Measurements from ENCODE around the gene B9D2. TPM values are rescaled to one million over a fixed set of nuclear protein-coding genes. Genes with fewer than 3 reads are reported as not detected.

Gene B9D2
- polyA plus RNA-seq, 3 donors: 12.2 to 32.5 (median 25.1) TPM

DNA sequence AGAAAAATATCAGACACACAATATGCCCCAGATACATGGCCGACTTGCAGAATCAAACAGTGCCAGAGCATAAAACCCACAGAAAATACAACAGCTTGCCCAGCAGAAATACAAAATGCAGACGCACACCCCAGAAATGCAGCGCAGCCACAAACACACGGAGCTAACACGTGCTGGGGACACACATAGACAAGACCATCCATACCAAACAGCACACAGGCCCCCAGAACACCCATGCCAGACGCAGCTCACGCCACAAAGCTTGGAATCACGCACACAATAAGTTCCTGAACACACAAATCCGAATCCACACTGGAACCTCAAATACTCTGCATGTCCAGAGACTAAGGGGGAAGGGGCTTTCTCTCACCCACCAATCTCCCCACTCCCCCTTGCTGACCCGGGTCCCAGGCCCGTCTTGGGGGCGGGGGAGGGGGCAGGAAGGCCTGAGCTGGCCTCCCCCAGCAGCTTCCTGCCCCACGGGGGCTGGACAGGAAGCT, 36.8 kb downstream of the B9D2 start:
- Mint-ChIP-seq H3K27ac (peak overlapping the region; percentile 92 to 98 (median 95)), H3K36me3 (peaks cover 49 to 63% of the 10 kb centered on the region in 2 donors), H3K4me1 (peaks cover 81% of the 10 kb centered on the region), H3K9me3 (peaks cover 0 to 1% (median 0%) of the 10 kb centered on the region in 7 donors), H3K27me3 (ENCODE audit: low read depth in 3 of 3) (peaks cover 0 to 2% (median 0%) of the 10 kb centered on the region in 3 donors), H3K4me3 (peak overlapping the region; percentile 62 to 86)
- Histone ChIP-seq H3K4me2 (replicated peaks; ENCODE audit: extremely low read depth, low read length, poor library complexity, severe bottlenecking) (peak overlapping the region; percentile 74), H4K20me1 (ENCODE audit: insufficient read depth, low read length) (peaks cover 60% of the 10 kb centered on the region), H3K27me3 (ENCODE audit: control insufficient read depth in 2 of 2, insufficient read depth in 2 of 2, low read length in 2 of 2) (no peaks in the 10 kb centered on the region), H3K9ac (ENCODE audit: insufficient read depth, low read length, poor library complexity, severe bottlenecking) (peak overlapping the region; percentile 80), H3K4me3 (replicated peaks in 1 of 3; ENCODE audit: low read depth in 2 of 3, low read length in 3 of 3) (peak overlapping the region; percentile 0 to 62 (median 8)), H3K27ac (ENCODE audit: low read depth in 1 of 2, low read length in 2 of 2) (peak overlapping the region; percentile 90 to 96), H3K9me3 (replicated peaks in 1 of 2; ENCODE audit: control insufficient read depth in 1 of 2, insufficient read depth in 1 of 2, low read length in 2 of 2) (no peaks in the 10 kb centered on the region), H2AFZ (ENCODE audit: insufficient read depth, low read depth, low read length, poor library complexity, severe bottlenecking) (no peak overlapping the region), H3K4me1 (ENCODE audit: control insufficient read depth in 1 of 2, insufficient read depth in 2 of 2, low read length in 2 of 2) (peaks cover 94 to 100% of the 10 kb centered on the region in 2 donors), H3K36me3 (replicated peaks in 1 of 2; ENCODE audit: control insufficient read depth in 1 of 2, insufficient read depth in 2 of 2, low read length in 2 of 2) (peaks cover 33 to 34% of the 10 kb centered on the region in 2 donors), H3K79me2 (ENCODE audit: insufficient read depth, low read length) (peaks cover 46% of the 10 kb centered on the region)
- TF ChIP-seq, protein P1, sequence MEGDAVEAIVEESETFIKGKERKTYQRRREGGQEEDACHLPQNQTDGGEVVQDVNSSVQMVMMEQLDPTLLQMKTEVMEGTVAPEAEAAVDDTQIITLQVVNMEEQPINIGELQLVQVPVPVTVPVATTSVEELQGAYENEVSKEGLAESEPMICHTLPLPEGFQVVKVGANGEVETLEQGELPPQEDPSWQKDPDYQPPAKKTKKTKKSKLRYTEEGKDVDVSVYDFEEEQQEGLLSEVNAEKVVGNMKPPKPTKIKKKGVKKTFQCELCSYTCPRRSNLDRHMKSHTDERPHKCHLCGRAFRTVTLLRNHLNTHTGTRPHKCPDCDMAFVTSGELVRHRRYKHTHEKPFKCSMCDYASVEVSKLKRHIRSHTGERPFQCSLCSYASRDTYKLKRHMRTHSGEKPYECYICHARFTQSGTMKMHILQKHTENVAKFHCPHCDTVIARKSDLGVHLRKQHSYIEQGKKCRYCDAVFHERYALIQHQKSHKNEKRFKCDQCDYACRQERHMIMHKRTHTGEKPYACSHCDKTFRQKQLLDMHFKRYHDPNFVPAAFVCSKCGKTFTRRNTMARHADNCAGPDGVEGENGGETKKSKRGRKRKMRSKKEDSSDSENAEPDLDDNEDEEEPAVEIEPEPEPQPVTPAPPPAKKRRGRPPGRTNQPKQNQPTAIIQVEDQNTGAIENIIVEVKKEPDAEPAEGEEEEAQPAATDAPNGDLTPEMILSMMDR (IDR thresholded peaks at IDR 0.05): no peak
- WGBS (ENCODE audit: insufficient coverage): 0% methylated on average over 6 of the region's 13 CpGs
- intact Hi-C loops (cut with micrococcal nuclease): loop anchor here in 1 of 2 donors (5.0 kb wide), 1 partner anchor 35 kb away; the partner anchor contains the start of gene B9D2
- no peak for DNase-seq

DNA sequence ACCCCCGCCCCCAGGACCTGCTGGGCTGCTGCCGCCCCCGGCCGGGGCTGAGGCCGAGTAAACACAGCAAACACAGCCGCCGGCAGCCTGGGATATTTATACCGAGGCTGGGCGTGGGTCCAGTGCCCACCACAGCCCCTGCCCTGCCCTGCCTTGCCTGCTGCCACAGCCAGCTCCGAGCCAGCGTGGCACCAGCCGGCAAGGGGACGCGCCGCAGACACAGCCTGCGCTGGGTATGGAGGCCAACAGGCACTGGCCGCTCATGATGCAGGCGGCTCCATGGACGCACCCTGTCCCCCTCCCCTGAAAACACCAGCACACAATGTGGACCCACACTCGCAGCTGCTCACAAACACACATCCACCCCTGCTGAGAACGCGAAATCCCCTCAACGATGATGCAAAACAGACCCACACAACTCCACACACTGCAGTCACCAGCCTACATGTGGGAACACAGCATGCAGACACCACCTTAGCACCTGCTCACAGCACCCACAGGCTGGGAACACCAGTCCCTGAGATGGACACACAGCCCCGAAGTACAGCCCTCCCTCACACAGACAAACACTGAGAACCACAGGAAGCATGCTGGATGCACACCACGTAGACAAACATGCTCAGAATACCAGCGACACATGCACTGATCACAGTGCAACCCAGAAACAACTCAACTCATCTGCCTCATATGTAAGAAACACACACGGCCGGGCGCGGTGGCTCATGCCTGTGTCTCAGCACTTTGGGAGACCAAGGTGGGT, 37.8 kb downstream of the B9D2 start:
- peak overlapping the region; percentile 92 to 98 (median 95) for H3K27ac Mint-ChIP-seq
- H3K27ac ChIP-seq (ENCODE audit: low read depth in 1 of 2, low read length in 2 of 2): peak overlapping the region; percentile 1 to 96
- H3K9me3 Mint-ChIP-seq: peaks cover 0 to 1% (median 0%) of the 10 kb centered on the region in 7 donors
- 23% methylated on average over 26 of the region's 30 CpGs for WGBS (ENCODE audit: insufficient coverage)
- H3K27me3 Mint-ChIP-seq (ENCODE audit: low read depth in 3 of 3): peaks cover 0 to 4% (median 0%) of the 10 kb centered on the region in 3 donors
- peaks cover 97 to 100% of the 10 kb centered on the region in 2 donors for H3K4me1 ChIP-seq (ENCODE audit: control insufficient read depth in 1 of 2, insufficient read depth in 2 of 2, low read length in 2 of 2)
- intact Hi-C loops (cut with micrococcal nuclease): loop anchor here in 1 of 2 donors (2.0 to 5.0 kb wide), 2 partner anchors 15 to 36 kb away; partner anchors contain the start of genes B9D2 and CCDC97
- peaks cover 42 to 62% of the 10 kb centered on the region in 2 donors for H3K36me3 Mint-ChIP-seq
- H3K4me3 ChIP-seq (replicated peaks in 1 of 3; ENCODE audit: low read depth in 2 of 3, low read length in 3 of 3): peak overlapping the region in 1 of 3 experiments; percentile 62
- H3K9me3 ChIP-seq (replicated peaks in 1 of 2; ENCODE audit: control insufficient read depth in 1 of 2, insufficient read depth in 1 of 2, low read length in 2 of 2): no peaks in the 10 kb centered on the region
- H2AFZ ChIP-seq (ENCODE audit: insufficient read depth, low read depth, low read length, poor library complexity, severe bottlenecking): no peak overlapping the region
- H3K36me3 ChIP-seq (replicated peaks in 1 of 2; ENCODE audit: control insufficient read depth in 1 of 2, insufficient read depth in 2 of 2, low read length in 2 of 2): peaks cover 26 to 32% of the 10 kb centered on the region in 2 donors
- peaks cover 45% of the 10 kb centered on the region for H3K79me2 ChIP-seq (ENCODE audit: insufficient read depth, low read length)
- H3K9ac ChIP-seq (ENCODE audit: insufficient read depth, low read length, poor library complexity, severe bottlenecking): peak overlapping the region; percentile 51
- TF ChIP-seq, protein P1 (IDR thresholded peaks at IDR 0.05): no peak
- H3K4me3 Mint-ChIP-seq: peak overlapping the region; percentile 74 to 86
- H4K20me1 ChIP-seq (ENCODE audit: insufficient read depth, low read length): peaks cover 61% of the 10 kb centered on the region
- H3K4me2 ChIP-seq (replicated peaks; ENCODE audit: extremely low read depth, low read length, poor library complexity, severe bottlenecking): peak overlapping the region; percentile 74
- H3K27me3 ChIP-seq (ENCODE audit: control insufficient read depth in 2 of 2, insufficient read depth in 2 of 2, low read length in 2 of 2): no peaks in the 10 kb centered on the region
- no peak for DNase-seq
- peaks cover 80% of the 10 kb centered on the region for H3K4me1 Mint-ChIP-seq
